Neural cell (in vitro differentiated cells): ENCODE results near the gene PTH1R. TPM values are rescaled to one million over a fixed set of nuclear protein-coding genes. Genes with fewer than 3 reads are reported as not detected.

Source experiments
- H2AFZ ChIP-seq: fragments of 200-600, 300-800 bp; sonication (generic), shearing (Covaris generic); 2 replicates; pipeline ENCODE4 v1.6.0; 2014; ENCODE audit warnings: low read depth, mild to moderate bottlenecking, antibody characterized with exemption, low read length, moderate library complexity
- H3F3A ChIP-seq: fragments of 200-600 bp; shearing (Covaris generic); 2 replicates; pipeline ENCODE4 v1.6.1; 2016; ENCODE audit warnings: mild to moderate bottlenecking, moderate library complexity, mixed read lengths, antibody characterized with exemption, low read length; ENCODE audit not compliant: insufficient read depth, poor library complexity, severe bottlenecking
- H3K27ac ChIP-seq: fragments of 200-600, 300-800 bp; sonication (generic), shearing (Covaris generic); 2 replicates; pipeline ENCODE4 v1.5.1; 2014; ENCODE audit warnings: mild to moderate bottlenecking, low read length, moderate library complexity
- H3K27me3 ChIP-seq: fragments of 300-800, 200-600 bp; sonication (generic), shearing (Covaris generic); 2 replicates; pipeline ENCODE4 v1.6.0; 2014; ENCODE audit warnings: mild to moderate bottlenecking, low read depth, low read length, moderate library complexity; ENCODE audit not compliant: insufficient read depth
- H3K36me3 ChIP-seq: fragments of 300-800, 200-600 bp; sonication (generic), shearing (Covaris generic); 2 replicates; pipeline ENCODE4 v1.5.1; 2014; ENCODE audit warnings: mild to moderate bottlenecking, antibody characterized with exemption, low read length, moderate library complexity; ENCODE audit not compliant: insufficient read depth
- H3K4me2 ChIP-seq: fragments of 300-800, 200-600 bp; sonication (generic), shearing (Covaris generic); 2 replicates; pipeline ENCODE4 v1.6.0; 2014; ENCODE audit warnings: mild to moderate bottlenecking, low read length
- H3K4me3 ChIP-seq: fragments of 300-800, 200-600 bp; sonication (generic), shearing (Covaris generic); 2 replicates; pipeline ENCODE4 v1.5.1; 2014; ENCODE audit warnings: mild to moderate bottlenecking, low read length, moderate library complexity
- H3K79me2 ChIP-seq: fragments of 200-600 bp; shearing (Covaris generic); replicated peaks from 2 replicates; pipeline ENCODE4 v1.6.0; 2014; ENCODE audit warnings: mild to moderate bottlenecking, low read length, moderate library complexity; ENCODE audit not compliant: insufficient read depth
- H3K9ac ChIP-seq: fragments of 300-800, 200-600 bp; sonication (generic), shearing (Covaris generic); 2 replicates; pipeline ENCODE4 v1.6.1; 2016; ENCODE audit warnings: mild to moderate bottlenecking, low read length, mixed read lengths
- H3K9me2 ChIP-seq: fragments of 200-600 bp; shearing (Covaris generic); 2 replicates; pipeline ENCODE4 v1.6.1; 2016; ENCODE audit warnings: mild to moderate bottlenecking, low read length, mixed read lengths; ENCODE audit not compliant: insufficient read depth
- H3K9me3 ChIP-seq: fragments of 200-600, 300-800 bp; sonication (generic), shearing (Covaris generic); 2 replicates; pipeline ENCODE4 v1.6.1; 2016; ENCODE audit warnings: mild to moderate bottlenecking, mixed run types, low read length, moderate library complexity, mixed read lengths
- H4K20me1 ChIP-seq: fragments of 200-600 bp; shearing (Covaris generic); 2 replicates; pipeline ENCODE4 v1.6.1; 2016; ENCODE audit warnings: mild to moderate bottlenecking, mixed run types; ENCODE audit not compliant: insufficient read depth
- CTCF ChIP-seq: fragments of 450-650 bp; IDR thresholded peaks from 2 replicates; pipeline ENCODE4 v1.5.1; 2014; ENCODE audit warnings: antibody characterized with exemption, mild to moderate bottlenecking, moderate library complexity; ENCODE audit not compliant: poor library complexity, severe bottlenecking
- EP300 ChIP-seq: fragments of 450-650 bp; conservative IDR thresholded peaks from 2 replicates; pipeline ENCODE4 v1.6.1; 2014; ENCODE audit warnings: antibody characterized with exemption, mild to moderate bottlenecking, moderate library complexity; ENCODE audit not compliant: poor library complexity, severe bottlenecking
- EZH2 ChIP-seq: fragments of 200-600, 300-800 bp; shearing (Covaris generic), sonication (generic); IDR thresholded peaks from 2 replicates; pipeline ENCODE4 v1.6.1; 2014; ENCODE audit warnings: antibody characterized with exemption, low read length, borderline replicate concordance, mild to moderate bottlenecking; ENCODE audit not compliant: insufficient read depth, poor library complexity, severe bottlenecking
- MXI1 ChIP-seq: fragments of 450-650 bp; conservative IDR thresholded peaks from 2 replicates; pipeline ENCODE4 v1.6.1; 2014; ENCODE audit warnings: antibody characterized with exemption, mild to moderate bottlenecking; ENCODE audit not compliant: poor library complexity, severe bottlenecking
- POLR2AphosphoS5 ChIP-seq: IDR thresholded peaks from 2 replicates; pipeline ENCODE4 v1.6.1; 2012
- RAD21 ChIP-seq: fragments of 450-650 bp; conservative IDR thresholded peaks from 2 replicates; pipeline ENCODE4 v1.6.1; 2014; ENCODE audit warnings: antibody characterized with exemption, mild to moderate bottlenecking, moderate library complexity
- REST ChIP-seq: IDR thresholded peaks from 2 replicates; pipeline ENCODE4 v1.6.1; 2012; ENCODE audit warnings: borderline replicate concordance
- SMC3 ChIP-seq: fragments of 450-650 bp; conservative IDR thresholded peaks from 2 replicates; pipeline ENCODE4 v1.6.1; 2014; ENCODE audit warnings: antibody characterized with exemption, mild to moderate bottlenecking, moderate library complexity; ENCODE audit not compliant: poor library complexity
- TAF1 ChIP-seq: IDR thresholded peaks from 2 replicates; pipeline ENCODE4 v1.6.1; 2012; ENCODE audit warnings: low read depth
- polyA plus RNA-seq: library from polyadenylated mRNA; depleted of rRNA; stranded (reverse); fragments of >200 nt; gene quantifications from 2 replicates; pipeline ENCODE4 v1.2.3, GENCODE V29; 2014

PTH1R gene
- polyA plus RNA-seq, 1 donor from 2014 or later, result not detected

- Histone ChIP-seq H3K9ac (no peak overlapping the region), H3K4me3 (no peak overlapping the region), H3K9me2 (no peaks in the 10 kb centered on the region), H3F3A (no peaks in the 10 kb centered on the region), H2AFZ (no peak overlapping the region), H3K36me3 (no peaks in the 10 kb centered on the region), H4K20me1 (no peaks in the 10 kb centered on the region), H3K27ac (no peak overlapping the region), H3K27me3 (no peaks in the 10 kb centered on the region), H3K4me2 (no peak overlapping the region), H3K79me2 (no peaks in the 10 kb centered on the region), H3K9me3 (no peaks in the 10 kb centered on the region)
- TF ChIP-seq SMC3 (no peak), EZH2 (no peak), RAD21 (no peak), CTCF (no peak), MXI1 (no peak), POLR2AphosphoS5 (no peak), EP300 (no peak), REST (no peak), TAF1 (no peak)
These were observed 29.0 kb downstream of the PTH1R start for GRCh38 chr3:46906471-46907058.

- no peak for TF ChIP-seq REST
- no peak for TF ChIP-seq CTCF
- no peak for TF ChIP-seq POLR2AphosphoS5
- TF ChIP-seq MXI1, result no peak
- TF ChIP-seq TAF1, result no peak
- no peak for TF ChIP-seq SMC3
- TF ChIP-seq RAD21, result no peak
- TF ChIP-seq EZH2, result no peak
- no peak for TF ChIP-seq EP300
- Histone ChIP-seq H3K36me3 (no peaks in the 10 kb centered on the region), H2AFZ (no peak overlapping the region), H3K4me2 (no peak overlapping the region), H3K4me3 (no peak overlapping the region), H3F3A (no peaks in the 10 kb centered on the region), H3K79me2 (no peaks in the 10 kb centered on the region), H4K20me1 (no peaks in the 10 kb centered on the region), H3K27me3 (no peaks in the 10 kb centered on the region), H3K27ac (no peak overlapping the region), H3K9me2 (no peaks in the 10 kb centered on the region), H3K9ac (no peak overlapping the region), H3K9me3 (no peaks in the 10 kb centered on the region)
These were observed 29.8 kb downstream of the PTH1R start for GRCh38 chr3:46907271-46907670.
